Testis (tissue), 2 donors: ENCODE data around the gene ANAPC1.
"Not testable (repeated sequence)": the region's sequence is repeated elsewhere in the genome, so short reads cannot be mapped to it uniquely, and the experiment has no call there.

Experiments
- CTCF ChIP-seq, 3 experiments: fragments of 450-650 bp in 2 of 3; fragments of 200-600 bp in 1 of 3; sonication (generic) in 1 of 3; IDR thresholded peaks; one replicate each; pipeline ENCODE4 v1.5.1; 2016 to 2019; ENCODE audit warnings: antibody characterized with exemption in 3 of 3, mild to moderate bottlenecking in 2 of 3, moderate library complexity in 1 of 3
- POLR2A ChIP-seq: fragments of 450-650 bp; IDR thresholded peaks from one replicate; pipeline ENCODE4 v1.6.1; 2017; ENCODE audit warnings: antibody characterized with exemption, mild to moderate bottlenecking, moderate library complexity

GRCh38 chr2:111727611-111728110 is 156.3 kb downstream of the ANAPC1 start:
- TF ChIP-seq CTCF (IDR thresholded peaks at IDR 0.05); POLR2A: not testable (repeated sequence)
